Endothelial cell of umbilical vein (primary cell): ENCODE data around the gene AKNA. TPM values are rescaled to one million over a fixed set of nuclear protein-coding genes. Genes with fewer than 3 reads are reported as not detected.

Experiments
- BruUV-seq: library from RNA; stranded (reverse); fragments of 400-500 nt; replicated peaks from 2 replicates; lab custom pipeline; 2021; lab: Mats Ljungman, UMichigan
- CTCF ChIA-PET: fragments of 300-600, 350-600 bp; sonication (Branson Sonifier 250); formaldehyde crosslinking; loops from one replicate; lab custom pipeline; 2021; ENCODE audit warnings: antibody characterized with exemption, inconsistent platforms; lab: Charles Lee
- POLR2A ChIA-PET: fragments of 300-600, 350-600 bp; sonication (Branson Sonifier 250); formaldehyde crosslinking; loops from one replicate; lab custom pipeline; 2021; ENCODE audit warnings: antibody characterized with exemption, inconsistent platforms; lab: Charles Lee
- DNase-seq: peaks from one replicate; pipeline ENCODE4 v3.0.0-alpha.2; 2011; ENCODE audit warnings: low read depth, low spot score
- FAIRE-seq: peaks from 2 replicates; lab custom pipeline; 2011; peaks lifted over from hg19 to GRCh38; lab: Jason Lieb, UNC
- H2AFZ ChIP-seq: 2 replicates; pipeline ENCODE4 v1.6.0; 2012; ENCODE audit warnings: low read depth, low read length, control low read depth, inconsistent platforms
- H3K27ac ChIP-seq: 2 replicates; pipeline ENCODE4 v1.5.1; 2011; ENCODE audit warnings: low read depth, mild to moderate bottlenecking, control low read depth, low read length, moderate library complexity; ENCODE audit not compliant: insufficient read depth
- H3K27me3 ChIP-seq, 2 experiments: 2 replicates each; pipeline versions ENCODE4 v1.6.0 to v1.6.1; 2011; ENCODE audit warnings: low read length in 2 of 2, mixed read lengths in 1 of 2; ENCODE audit not compliant: control insufficient read depth in 2 of 2, insufficient read depth in 2 of 2
- H3K36me3 ChIP-seq, 2 experiments: 2 replicates in 1 of 2; 3 replicates in 1 of 2; pipeline ENCODE4 v1.5.1; 2011; ENCODE audit warnings: low read length in 2 of 2, mild to moderate bottlenecking in 1 of 2, moderate library complexity in 1 of 2; ENCODE audit not compliant: control insufficient read depth in 2 of 2, insufficient read depth in 2 of 2; ENCODE audit errors: extremely low read depth in 1 of 2
- H3K4me1 ChIP-seq: 3 replicates; pipeline ENCODE4 v1.5.1; 2011; ENCODE audit warnings: mild to moderate bottlenecking, low read length; ENCODE audit not compliant: control insufficient read depth, insufficient read depth; ENCODE audit errors: extremely low read depth
- H3K4me2 ChIP-seq: 2 replicates; pipeline ENCODE4 v1.6.1; 2011; ENCODE audit warnings: low read length, control low read depth, mixed read lengths; ENCODE audit not compliant: insufficient read depth
- H3K4me3 ChIP-seq, 3 experiments: fragments of 200-600 bp in 1 of 3; sonication (generic), shearing (Covaris generic) in 1 of 3; replicated peaks in 1 of 3; 2 replicates each; pipeline ENCODE4 v1.5.1; 2011 to 2016; ENCODE audit warnings: control low read depth in 3 of 3, low read length in 3 of 3, mild to moderate bottlenecking in 2 of 3, inconsistent platforms in 1 of 3, low read depth in 1 of 3, moderate library complexity in 1 of 3; ENCODE audit not compliant: insufficient read depth in 1 of 3
- H3K79me2 ChIP-seq: 2 replicates; pipeline ENCODE4 v1.6.0; 2012; ENCODE audit warnings: low read length, inconsistent platforms; ENCODE audit not compliant: control insufficient read depth, insufficient read depth
- H3K9ac ChIP-seq: replicated peaks from 2 replicates; pipeline ENCODE3; 2011; ENCODE audit warnings: low read length, control low read depth; ENCODE audit not compliant: insufficient read depth; ENCODE audit errors: extremely low read depth
- H3K9me1 ChIP-seq: replicated peaks from 3 replicates; pipeline ENCODE4 v1.6.0; 2011; ENCODE audit warnings: mild to moderate bottlenecking, low read length; ENCODE audit not compliant: control insufficient read depth, insufficient read depth; ENCODE audit errors: extremely low read depth
- H3K9me3 ChIP-seq: replicated peaks from 2 replicates; pipeline ENCODE4 v1.5.1; 2012; ENCODE audit warnings: low read length, inconsistent platforms; ENCODE audit not compliant: control insufficient read depth, insufficient read depth
- H4K20me1 ChIP-seq: replicated peaks from 2 replicates; pipeline ENCODE3; 2011; ENCODE audit warnings: mild to moderate bottlenecking, low read length; ENCODE audit not compliant: control insufficient read depth, insufficient read depth; ENCODE audit errors: extremely low read depth
- CTCF ChIP-seq, 2 donors: IDR thresholded peaks; 1 replicate in 1 of 2; 2 replicates in 1 of 2; pipeline ENCODE4 v1.5.1; 2011; ENCODE audit warnings: low read length in 2 of 2, mild to moderate bottlenecking in 2 of 2, moderate library complexity in 2 of 2, control low read depth in 1 of 2, inconsistent platforms in 1 of 2, low read depth in 1 of 2; ENCODE audit not compliant: insufficient read depth in 1 of 2; ENCODE audit errors: extremely low read depth in 1 of 2
- EZH2 ChIP-seq: IDR thresholded peaks from 2 replicates; pipeline ENCODE4 v1.6.1; 2012; ENCODE audit warnings: borderline replicate concordance, low read depth, mild to moderate bottlenecking, moderate library complexity, low read length, inconsistent platforms; ENCODE audit not compliant: severe bottlenecking
- FOS ChIP-seq: IDR thresholded peaks from 2 replicates; pipeline ENCODE4 v1.6.1; 2011; ENCODE audit warnings: mild to moderate bottlenecking, low read length, moderate library complexity, borderline replicate concordance; ENCODE audit not compliant: insufficient read depth
- GATA2 ChIP-seq: IDR thresholded peaks from 2 replicates; pipeline ENCODE4 v1.7.0; 2011; ENCODE audit warnings: low read depth, mild to moderate bottlenecking, moderate library complexity, mixed read lengths, low read length; ENCODE audit not compliant: insufficient read length, insufficient read depth
- JUN ChIP-seq: IDR thresholded peaks from 2 replicates; pipeline ENCODE4 v1.6.1; 2011; ENCODE audit warnings: borderline replicate concordance, low read depth; ENCODE audit not compliant: insufficient read length, insufficient read depth
- MYC ChIP-seq: IDR thresholded peaks from one replicate; pipeline ENCODE4 v1.6.1; 2011; ENCODE audit warnings: mild to moderate bottlenecking, low read depth, low read length
- POLR2A ChIP-seq: IDR thresholded peaks from 2 replicates; pipeline ENCODE4 v1.6.1; 2012; ENCODE audit warnings: low read depth, mild to moderate bottlenecking, control low read depth, low read length
- POLR2AphosphoS5 ChIP-seq: IDR thresholded peaks from 2 replicates; pipeline ENCODE4 v1.6.1; 2012; ENCODE audit warnings: low read depth, mild to moderate bottlenecking, control low read depth, low read length, moderate library complexity; ENCODE audit not compliant: insufficient read depth
- dilution Hi-C: fragments of 300-500 bp; cut with MboI; formaldehyde crosslinking; loops from one replicate; pipeline ENCODE4 v1.15.0; 2019; ENCODE audit warnings: low sequenced_read_pairs; ENCODE audit not compliant: extremely low pct_ligation_motif_present
- intact Hi-C: fragments of 100-400 bp; cut with micrococcal nuclease; formaldehyde crosslinking; loops from one replicate; pipeline ENCODE4 v1.10.0; 2022
- polyA plus RNA-seq, 4 experiments: library from polyadenylated mRNA; depleted of rRNA in 3 of 4; stranded (reverse) in 3 of 4; unstranded in 1 of 4; fragments of >200 nt; gene quantifications; 2 replicates each; pipeline versions ENCODE4 v1.2.1 to v1.2.3, GENCODE V29; 2011 to 2012; ENCODE audit warnings: missing spikeins in 1 of 4
- total RNA-seq: library from RNA; stranded (reverse); gene quantifications from 2 replicates; pipeline ENCODE4 v1.2.3, GENCODE V29; 2021
- TF ChIP-seq, protein P1 (sequence below): IDR thresholded peaks from 2 replicates; pipeline ENCODE4 v1.6.1; 2011; ENCODE audit not compliant: insufficient read depth, insufficient read length

Gene AKNA
- total and polyA plus RNA-seq, 2 donors (not counting 3 experiments of a cell fraction or from before 2014, with no cell fraction given): 11.3 to 22.4 TPM

GRCh38 chr9:114357360-114357759, 30.4 kb downstream of the AKNA start:
- Histone ChIP-seq H3K9me3 (no peaks in the 10 kb centered on the region), H3K4me3 (no peak overlapping the region), H3K27me3 (no peaks in the 10 kb centered on the region), H3K36me3 (peaks cover 7 to 39% of the 10 kb centered on the region in 2 experiments), H3K79me2 (no peaks in the 10 kb centered on the region), H2AFZ (no peak overlapping the region), H3K4me1 (no peaks in the 10 kb centered on the region), H3K27ac (no peak overlapping the region), H3K9me1 (no peaks in the 10 kb centered on the region), H3K9ac (no peak overlapping the region), H3K4me2 (no peak overlapping the region), H4K20me1 (no peaks in the 10 kb centered on the region)
- FAIRE-seq (no peak), DNase-seq (no peak)
- ChIA-PET CTCF (no interaction called here), POLR2A (no interaction called here)
- intact Hi-C loops: no loop called here
- dilution Hi-C loops: no loop called here
- TF ChIP-seq CTCF (IDR thresholded peaks at IDR 0.05; ENCODE audit: extremely low read depth in 1 of 2, insufficient read depth in 1 of 2, low read depth in 1 of 2, low read length in 2 of 2) (no peak), POLR2AphosphoS5 (no peak), GATA2 (no peak), POLR2A (no peak), EZH2 (no peak), JUN (no peak), MYC (no peak), FOS (no peak)
- TF ChIP-seq, protein P1, sequence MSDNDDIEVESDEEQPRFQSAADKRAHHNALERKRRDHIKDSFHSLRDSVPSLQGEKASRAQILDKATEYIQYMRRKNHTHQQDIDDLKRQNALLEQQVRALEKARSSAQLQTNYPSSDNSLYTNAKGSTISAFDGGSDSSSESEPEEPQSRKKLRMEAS: no peak
- no TSS peak for BruUV-seq
